ENCODE results near the gene NCBP2L.

NCBP2L gene

DNA sequence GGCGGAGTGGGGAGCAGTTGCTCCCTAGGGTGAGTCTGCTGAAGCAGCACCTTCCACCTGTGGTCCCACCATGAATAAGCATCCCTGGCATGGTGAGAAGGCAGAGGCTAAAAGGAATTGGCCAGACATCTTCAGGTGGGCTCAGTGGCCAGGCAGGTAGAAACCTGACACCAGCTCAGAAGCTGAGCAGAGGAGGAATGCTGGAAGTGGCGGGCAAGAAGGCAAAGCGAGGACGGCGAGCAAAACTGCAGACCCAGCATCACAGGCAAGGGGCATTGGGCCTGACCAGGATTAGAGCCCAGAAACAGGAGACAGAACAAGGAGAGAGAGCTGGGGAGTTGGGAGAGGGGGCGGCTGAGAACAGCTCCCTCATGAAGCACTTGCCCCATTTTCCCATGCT lies 27.3 kb upstream of the NCBP2L start (continued):
- TF ChIP-seq, protein P1, sequence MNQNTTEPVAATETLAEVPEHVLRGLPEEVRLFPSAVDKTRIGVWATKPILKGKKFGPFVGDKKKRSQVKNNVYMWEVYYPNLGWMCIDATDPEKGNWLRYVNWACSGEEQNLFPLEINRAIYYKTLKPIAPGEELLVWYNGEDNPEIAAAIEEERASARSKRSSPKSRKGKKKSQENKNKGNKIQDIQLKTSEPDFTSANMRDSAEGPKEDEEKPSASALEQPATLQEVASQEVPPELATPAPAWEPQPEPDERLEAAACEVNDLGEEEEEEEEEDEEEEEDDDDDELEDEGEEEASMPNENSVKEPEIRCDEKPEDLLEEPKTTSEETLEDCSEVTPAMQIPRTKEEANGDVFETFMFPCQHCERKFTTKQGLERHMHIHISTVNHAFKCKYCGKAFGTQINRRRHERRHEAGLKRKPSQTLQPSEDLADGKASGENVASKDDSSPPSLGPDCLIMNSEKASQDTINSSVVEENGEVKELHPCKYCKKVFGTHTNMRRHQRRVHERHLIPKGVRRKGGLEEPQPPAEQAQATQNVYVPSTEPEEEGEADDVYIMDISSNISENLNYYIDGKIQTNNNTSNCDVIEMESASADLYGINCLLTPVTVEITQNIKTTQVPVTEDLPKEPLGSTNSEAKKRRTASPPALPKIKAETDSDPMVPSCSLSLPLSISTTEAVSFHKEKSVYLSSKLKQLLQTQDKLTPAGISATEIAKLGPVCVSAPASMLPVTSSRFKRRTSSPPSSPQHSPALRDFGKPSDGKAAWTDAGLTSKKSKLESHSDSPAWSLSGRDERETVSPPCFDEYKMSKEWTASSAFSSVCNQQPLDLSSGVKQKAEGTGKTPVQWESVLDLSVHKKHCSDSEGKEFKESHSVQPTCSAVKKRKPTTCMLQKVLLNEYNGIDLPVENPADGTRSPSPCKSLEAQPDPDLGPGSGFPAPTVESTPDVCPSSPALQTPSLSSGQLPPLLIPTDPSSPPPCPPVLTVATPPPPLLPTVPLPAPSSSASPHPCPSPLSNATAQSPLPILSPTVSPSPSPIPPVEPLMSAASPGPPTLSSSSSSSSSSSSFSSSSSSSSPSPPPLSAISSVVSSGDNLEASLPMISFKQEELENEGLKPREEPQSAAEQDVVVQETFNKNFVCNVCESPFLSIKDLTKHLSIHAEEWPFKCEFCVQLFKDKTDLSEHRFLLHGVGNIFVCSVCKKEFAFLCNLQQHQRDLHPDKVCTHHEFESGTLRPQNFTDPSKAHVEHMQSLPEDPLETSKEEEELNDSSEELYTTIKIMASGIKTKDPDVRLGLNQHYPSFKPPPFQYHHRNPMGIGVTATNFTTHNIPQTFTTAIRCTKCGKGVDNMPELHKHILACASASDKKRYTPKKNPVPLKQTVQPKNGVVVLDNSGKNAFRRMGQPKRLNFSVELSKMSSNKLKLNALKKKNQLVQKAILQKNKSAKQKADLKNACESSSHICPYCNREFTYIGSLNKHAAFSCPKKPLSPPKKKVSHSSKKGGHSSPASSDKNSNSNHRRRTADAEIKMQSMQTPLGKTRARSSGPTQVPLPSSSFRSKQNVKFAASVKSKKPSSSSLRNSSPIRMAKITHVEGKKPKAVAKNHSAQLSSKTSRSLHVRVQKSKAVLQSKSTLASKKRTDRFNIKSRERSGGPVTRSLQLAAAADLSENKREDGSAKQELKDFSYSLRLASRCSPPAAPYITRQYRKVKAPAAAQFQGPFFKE (tag by site-specific recombination; IDR thresholded peaks at IDR 0.05; ENCODE audit: borderline replicate concordance): no peak
- TF ChIP-seq, protein P2, sequence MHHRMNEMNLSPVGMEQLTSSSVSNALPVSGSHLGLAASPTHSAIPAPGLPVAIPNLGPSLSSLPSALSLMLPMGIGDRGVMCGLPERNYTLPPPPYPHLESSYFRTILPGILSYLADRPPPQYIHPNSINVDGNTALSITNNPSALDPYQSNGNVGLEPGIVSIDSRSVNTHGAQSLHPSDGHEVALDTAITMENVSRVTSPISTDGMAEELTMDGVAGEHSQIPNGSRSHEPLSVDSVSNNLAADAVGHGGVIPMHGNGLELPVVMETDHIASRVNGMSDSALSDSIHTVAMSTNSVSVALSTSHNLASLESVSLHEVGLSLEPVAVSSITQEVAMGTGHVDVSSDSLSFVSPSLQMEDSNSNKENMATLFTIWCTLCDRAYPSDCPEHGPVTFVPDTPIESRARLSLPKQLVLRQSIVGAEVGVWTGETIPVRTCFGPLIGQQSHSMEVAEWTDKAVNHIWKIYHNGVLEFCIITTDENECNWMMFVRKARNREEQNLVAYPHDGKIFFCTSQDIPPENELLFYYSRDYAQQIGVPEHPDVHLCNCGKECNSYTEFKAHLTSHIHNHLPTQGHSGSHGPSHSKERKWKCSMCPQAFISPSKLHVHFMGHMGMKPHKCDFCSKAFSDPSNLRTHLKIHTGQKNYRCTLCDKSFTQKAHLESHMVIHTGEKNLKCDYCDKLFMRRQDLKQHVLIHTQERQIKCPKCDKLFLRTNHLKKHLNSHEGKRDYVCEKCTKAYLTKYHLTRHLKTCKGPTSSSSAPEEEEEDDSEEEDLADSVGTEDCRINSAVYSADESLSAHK (tag by site-specific recombination; IDR thresholded peaks at IDR 0.05): no peak
- no peak for TF ChIP-seq ZNF24 (tag by site-specific recombination; IDR thresholded peaks at IDR 0.05)
- no peak for TF ChIP-seq ZNF404 (tag by site-specific recombination; IDR thresholded peaks at IDR 0.05)
- no peak for TF ChIP-seq ZBTB6 (tag by site-specific recombination; IDR thresholded peaks at IDR 0.05)
- no peak for TF ChIP-seq ZBTB1 (tag by site-specific recombination; IDR thresholded peaks at IDR 0.05)
- no peak for TF ChIP-seq ZBTB26 (tag by site-specific recombination; optimal IDR thresholded peaks at IDR 0.05)
- TF ChIP-seq ZNF302 (tag by site-specific recombination; IDR thresholded peaks at IDR 0.05; ENCODE audit: low read depth): no peak
- TF ChIP-seq ZNF26 (tag by site-specific recombination; IDR thresholded peaks at IDR 0.05): no peak
- TF ChIP-seq ZNF174 (tag by site-specific recombination; IDR thresholded peaks at IDR 0.05): no peak
- TF ChIP-seq TRIM28 (IDR thresholded peaks at IDR 0.05; ENCODE audit: borderline replicate concordance, low read length): no peak
- no peak for TF ChIP-seq KLF10 (tag by site-specific recombination; IDR thresholded peaks at IDR 0.05)
- no peak for TF ChIP-seq YY1 (tag by site-specific recombination; IDR thresholded peaks at IDR 0.05)
- no peak for TF ChIP-seq ZNF600 (tag by site-specific recombination; IDR thresholded peaks at IDR 0.05)
- TF ChIP-seq, protein P3, sequence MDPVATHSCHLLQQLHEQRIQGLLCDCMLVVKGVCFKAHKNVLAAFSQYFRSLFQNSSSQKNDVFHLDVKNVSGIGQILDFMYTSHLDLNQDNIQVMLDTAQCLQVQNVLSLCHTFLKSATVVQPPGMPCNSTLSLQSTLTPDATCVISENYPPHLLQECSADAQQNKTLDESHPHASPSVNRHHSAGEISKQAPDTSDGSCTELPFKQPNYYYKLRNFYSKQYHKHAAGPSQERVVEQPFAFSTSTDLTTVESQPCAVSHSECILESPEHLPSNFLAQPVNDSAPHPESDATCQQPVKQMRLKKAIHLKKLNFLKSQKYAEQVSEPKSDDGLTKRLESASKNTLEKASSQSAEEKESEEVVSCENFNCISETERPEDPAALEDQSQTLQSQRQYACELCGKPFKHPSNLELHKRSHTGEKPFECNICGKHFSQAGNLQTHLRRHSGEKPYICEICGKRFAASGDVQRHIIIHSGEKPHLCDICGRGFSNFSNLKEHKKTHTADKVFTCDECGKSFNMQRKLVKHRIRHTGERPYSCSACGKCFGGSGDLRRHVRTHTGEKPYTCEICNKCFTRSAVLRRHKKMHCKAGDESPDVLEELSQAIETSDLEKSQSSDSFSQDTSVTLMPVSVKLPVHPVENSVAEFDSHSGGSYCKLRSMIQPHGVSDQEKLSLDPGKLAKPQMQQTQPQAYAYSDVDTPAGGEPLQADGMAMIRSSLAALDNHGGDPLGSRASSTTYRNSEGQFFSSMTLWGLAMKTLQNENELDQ (tag by site-specific recombination; IDR thresholded peaks at IDR 0.05; ENCODE audit: low read depth): no peak
